ENCODE measurements around the gene KLK11.

DNA sequence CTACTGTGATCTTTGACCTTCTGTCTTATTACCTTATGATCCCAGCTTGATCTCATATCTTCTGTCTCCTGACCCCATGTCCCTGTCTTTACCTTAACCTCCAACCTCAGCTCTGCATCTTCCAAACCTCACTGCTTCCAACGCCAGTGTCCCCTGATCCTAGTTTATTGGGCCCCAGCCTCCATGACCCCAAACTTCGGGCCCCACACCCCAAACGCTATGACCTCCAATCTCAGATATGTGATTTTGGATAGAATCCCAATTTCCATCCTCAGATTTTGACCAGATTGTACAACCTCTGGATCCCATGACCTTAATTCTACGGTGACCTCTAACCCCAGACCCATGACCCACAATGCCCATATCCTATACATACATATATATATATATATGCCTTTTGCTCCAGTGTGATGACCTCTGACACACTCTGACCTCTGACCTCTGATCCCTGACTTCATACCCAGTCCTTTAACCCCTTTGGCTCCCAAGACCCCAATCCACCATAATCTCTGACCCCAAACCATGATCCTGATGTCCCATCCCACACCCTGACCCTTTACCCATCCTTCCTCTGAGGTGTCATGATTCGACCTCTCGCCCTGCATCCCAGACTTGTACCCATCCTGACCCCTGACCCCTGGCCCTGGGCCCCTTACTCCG lies 4.9 kb upstream of the KLK11 start:
- no peak for TF ChIP-seq POLR2A (IDR thresholded peaks at IDR 0.05)
- TF ChIP-seq, protein P1, sequence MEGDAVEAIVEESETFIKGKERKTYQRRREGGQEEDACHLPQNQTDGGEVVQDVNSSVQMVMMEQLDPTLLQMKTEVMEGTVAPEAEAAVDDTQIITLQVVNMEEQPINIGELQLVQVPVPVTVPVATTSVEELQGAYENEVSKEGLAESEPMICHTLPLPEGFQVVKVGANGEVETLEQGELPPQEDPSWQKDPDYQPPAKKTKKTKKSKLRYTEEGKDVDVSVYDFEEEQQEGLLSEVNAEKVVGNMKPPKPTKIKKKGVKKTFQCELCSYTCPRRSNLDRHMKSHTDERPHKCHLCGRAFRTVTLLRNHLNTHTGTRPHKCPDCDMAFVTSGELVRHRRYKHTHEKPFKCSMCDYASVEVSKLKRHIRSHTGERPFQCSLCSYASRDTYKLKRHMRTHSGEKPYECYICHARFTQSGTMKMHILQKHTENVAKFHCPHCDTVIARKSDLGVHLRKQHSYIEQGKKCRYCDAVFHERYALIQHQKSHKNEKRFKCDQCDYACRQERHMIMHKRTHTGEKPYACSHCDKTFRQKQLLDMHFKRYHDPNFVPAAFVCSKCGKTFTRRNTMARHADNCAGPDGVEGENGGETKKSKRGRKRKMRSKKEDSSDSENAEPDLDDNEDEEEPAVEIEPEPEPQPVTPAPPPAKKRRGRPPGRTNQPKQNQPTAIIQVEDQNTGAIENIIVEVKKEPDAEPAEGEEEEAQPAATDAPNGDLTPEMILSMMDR (IDR thresholded peaks at IDR 0.05), result no peak

Data from tibial nerve (tissue), 3 donors.